IMR-90 (cell line): ENCODE results near the gene FUCA2.

Experiments used
- POLR2A ChIP-seq: IDR thresholded peaks from 2 replicates; pipeline ENCODE4 v1.6.1; 2012; ENCODE audit warnings: mild to moderate bottlenecking, low read depth, low read length
- TF ChIP-seq, protein P1 (sequence below): conservative IDR thresholded peaks from 2 replicates; pipeline ENCODE4 v1.5.1; 2012; ENCODE audit warnings: mild to moderate bottlenecking, low read depth, low read length, improper control_type of control experiment

GRCh38 chr6:143517447-143517773 lies 5.9 kb upstream of the FUCA2 start:
- TF ChIP-seq, protein P1, sequence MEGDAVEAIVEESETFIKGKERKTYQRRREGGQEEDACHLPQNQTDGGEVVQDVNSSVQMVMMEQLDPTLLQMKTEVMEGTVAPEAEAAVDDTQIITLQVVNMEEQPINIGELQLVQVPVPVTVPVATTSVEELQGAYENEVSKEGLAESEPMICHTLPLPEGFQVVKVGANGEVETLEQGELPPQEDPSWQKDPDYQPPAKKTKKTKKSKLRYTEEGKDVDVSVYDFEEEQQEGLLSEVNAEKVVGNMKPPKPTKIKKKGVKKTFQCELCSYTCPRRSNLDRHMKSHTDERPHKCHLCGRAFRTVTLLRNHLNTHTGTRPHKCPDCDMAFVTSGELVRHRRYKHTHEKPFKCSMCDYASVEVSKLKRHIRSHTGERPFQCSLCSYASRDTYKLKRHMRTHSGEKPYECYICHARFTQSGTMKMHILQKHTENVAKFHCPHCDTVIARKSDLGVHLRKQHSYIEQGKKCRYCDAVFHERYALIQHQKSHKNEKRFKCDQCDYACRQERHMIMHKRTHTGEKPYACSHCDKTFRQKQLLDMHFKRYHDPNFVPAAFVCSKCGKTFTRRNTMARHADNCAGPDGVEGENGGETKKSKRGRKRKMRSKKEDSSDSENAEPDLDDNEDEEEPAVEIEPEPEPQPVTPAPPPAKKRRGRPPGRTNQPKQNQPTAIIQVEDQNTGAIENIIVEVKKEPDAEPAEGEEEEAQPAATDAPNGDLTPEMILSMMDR = no peak
- TF ChIP-seq POLR2A = no peak
